ENCODE measurements around the gene OR52N4. TPM values are rescaled to one million over a fixed set of nuclear protein-coding genes. Genes with fewer than 3 reads are reported as not detected.

The OR52N4 gene
- polyA plus RNA-seq, 3 donors, result not detected

Other genes starting within 250 kb of the OR52N4 start
- gene UBQLN3, start 244.3 kb upstream of the OR52N4 start, polyA plus RNA-seq (ENCODE audit: insufficient read length in 3 of 3), result not detected
- gene UBQLNL, start 237.5 kb upstream of the OR52N4 start, polyA plus RNA-seq (ENCODE audit: insufficient read length in 3 of 3), result under 1 TPM; 0.43 to 0.57 (median 0.43) TPM
- gene OR52H1, start 205.7 kb upstream of the OR52N4 start, polyA plus RNA-seq (ENCODE audit: insufficient read length in 3 of 3), result not detected
- not detected for gene OR52B6, start 173.4 kb upstream of the OR52N4 start, polyA plus RNA-seq (ENCODE audit: insufficient read length in 3 of 3)
- 10 to 100 TPM; 15.8 to 64.3 (median 50.1) TPM for gene TRIM6, start 157.6 kb upstream of the OR52N4 start, polyA plus RNA-seq (ENCODE audit: insufficient read length in 3 of 3)
- gene TRIM34, start 129.2 kb upstream of the OR52N4 start, polyA plus RNA-seq (ENCODE audit: insufficient read length in 3 of 3), result 10 to 100 TPM in 1 of 3 donors, 1 to 10 TPM in 2; 6.7 to 11.4 (median 8.8) TPM
- gene TRIM5, start 69.2 kb upstream of the OR52N4 start, polyA plus RNA-seq (ENCODE audit: insufficient read length in 3 of 3), result 10 to 100 TPM; 35.7 to 44.1 (median 44.0) TPM
- 1 to 10 TPM; 7.0 to 9.9 (median 7.3) TPM for gene TRIM22, start 64.5 kb upstream of the OR52N4 start, polyA plus RNA-seq (ENCODE audit: insufficient read length in 3 of 3)
- not detected for gene OR56B1, start 17.8 kb upstream of the OR52N4 start, polyA plus RNA-seq (ENCODE audit: insufficient read length in 3 of 3)
- not detected for gene OR52N5, start 29.1 kb downstream of the OR52N4 start, polyA plus RNA-seq (ENCODE audit: insufficient read length in 3 of 3)
- not detected for gene OR52N1, start 37.0 kb downstream of the OR52N4 start, polyA plus RNA-seq (ENCODE audit: insufficient read length in 3 of 3)
- not detected for gene OR52N2, start 54.7 kb downstream of the OR52N4 start, polyA plus RNA-seq (ENCODE audit: insufficient read length in 3 of 3)
- not detected for gene OR52E6, start 87.7 kb downstream of the OR52N4 start, polyA plus RNA-seq (ENCODE audit: insufficient read length in 3 of 3)
- gene OR52E8, start 103.4 kb downstream of the OR52N4 start, polyA plus RNA-seq (ENCODE audit: insufficient read length in 3 of 3), result not detected
- gene OR52E4, start 126.4 kb downstream of the OR52N4 start, polyA plus RNA-seq (ENCODE audit: insufficient read length in 3 of 3), result not detected
- not detected for gene OR52E5, start 139.0 kb downstream of the OR52N4 start, polyA plus RNA-seq (ENCODE audit: insufficient read length in 3 of 3)
- not detected for gene OR56A3, start 188.0 kb downstream of the OR52N4 start, polyA plus RNA-seq (ENCODE audit: insufficient read length in 3 of 3)
- gene OR56A5, start 214.3 kb downstream of the OR52N4 start, polyA plus RNA-seq (ENCODE audit: insufficient read length in 3 of 3), result not detected
- gene OR52L1, start 232.7 kb downstream of the OR52N4 start, polyA plus RNA-seq (ENCODE audit: insufficient read length in 3 of 3), result not detected